Stimulated activated naive CD8-positive, alpha-beta T cell treated with anti-CD3 and anti-CD28 coated beads, Interleukin-15, amount 100 ng/mL, for 72 hours (primary cell): ENCODE measurements around the gene VWC2.
A peak's percentile ranks its signal among the peaks of the same experiment; 100 is the strongest.

ENCODE experiments used
- ATAC-seq: fragments of 150-1000 bp; cut with Tn5 transposase; 2 replicates; pipeline ENCODE4 v1.10.0; 2021; ENCODE audit warnings: mild to moderate bottlenecking, moderate library complexity
- DNase-seq, 2 donors: peaks; one replicate each; pipeline ENCODE4 v3.0.0; 2021 to 2022
- H3K27ac Mint-ChIP-seq, 2 donors: one replicate each; pipeline ENCODE4 v1.8.0; 2022; ENCODE audit warnings: mild to moderate bottlenecking in 2 of 2, mixed read lengths in 2 of 2, moderate library complexity in 2 of 2
- H3K27me3 Mint-ChIP-seq: one replicate; pipeline ENCODE4 v1.8.0; 2022; ENCODE audit warnings: mixed read lengths
- H3K4me1 Mint-ChIP-seq: one replicate; pipeline ENCODE4 v1.8.0; 2022; ENCODE audit warnings: mild to moderate bottlenecking, mixed read lengths
- H3K4me3 Mint-ChIP-seq, 2 donors: one replicate each; pipeline ENCODE4 v1.8.0; 2022; ENCODE audit warnings: mild to moderate bottlenecking in 2 of 2, mixed read lengths in 2 of 2, moderate library complexity in 1 of 2
- H3K9me3 Mint-ChIP-seq, 2 donors: one replicate each; pipeline ENCODE4 v1.8.0; 2022; ENCODE audit warnings: mixed read lengths in 2 of 2

The VWC2 gene

DNA sequence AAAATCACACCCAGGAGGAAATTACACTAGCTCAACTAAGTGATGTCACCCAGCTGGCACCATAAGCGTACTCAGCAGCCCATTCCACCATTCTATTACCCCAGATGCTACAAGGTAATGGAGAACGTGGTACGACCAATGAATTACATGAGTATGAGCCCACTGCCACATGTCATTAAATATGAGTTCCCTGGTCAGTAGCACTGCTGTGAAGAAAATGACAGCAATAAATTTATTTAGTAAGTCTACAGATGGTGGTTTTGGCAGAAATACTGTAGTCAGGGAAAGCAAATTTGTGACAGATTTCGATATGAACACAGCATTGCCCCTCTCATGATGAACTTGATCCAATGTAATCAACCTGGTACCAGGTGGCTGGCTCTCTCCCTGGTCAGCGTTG, 154.2 kb downstream of the VWC2 start:
- no peaks in the 10 kb centered on the region for H3K27me3 Mint-ChIP-seq
- ATAC-seq (no peak), DNase-seq (no peak)
- H3K4me1 Mint-ChIP-seq = no peaks in the 10 kb centered on the region
- peaks cover 7 to 25% of the 10 kb centered on the region in 2 donors for H3K9me3 Mint-ChIP-seq
- H3K4me3 Mint-ChIP-seq = no peak overlapping the region
- no peak overlapping the region for H3K27ac Mint-ChIP-seq

DNA sequence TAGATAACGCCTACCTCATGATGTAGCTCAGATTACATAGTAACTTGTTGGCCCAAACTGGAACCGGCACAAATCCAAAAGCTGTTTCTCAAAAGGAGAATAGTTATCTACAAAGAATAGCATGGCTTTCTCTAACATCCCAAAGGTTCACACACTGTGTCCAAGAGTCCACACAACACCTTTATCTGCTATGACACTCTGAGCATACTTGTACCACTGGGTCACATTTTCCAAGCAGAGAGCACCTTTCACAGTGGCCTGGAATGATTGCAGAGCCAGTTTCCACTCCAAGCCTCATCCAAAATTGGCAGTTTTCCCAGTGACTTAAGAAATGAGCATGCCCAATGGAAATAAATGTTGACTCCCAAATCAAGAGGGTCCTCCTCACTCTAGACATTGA, 155.3 kb downstream of the VWC2 start:
- H3K4me3 Mint-ChIP-seq = no peak overlapping the region
- ATAC-seq (no peak), DNase-seq (no peak)
- no peaks in the 10 kb centered on the region for H3K27me3 Mint-ChIP-seq
- no peaks in the 10 kb centered on the region for H3K4me1 Mint-ChIP-seq
- H3K27ac Mint-ChIP-seq = no peak overlapping the region
- peaks cover 7 to 30% of the 10 kb centered on the region in 2 donors for H3K9me3 Mint-ChIP-seq

DNA sequence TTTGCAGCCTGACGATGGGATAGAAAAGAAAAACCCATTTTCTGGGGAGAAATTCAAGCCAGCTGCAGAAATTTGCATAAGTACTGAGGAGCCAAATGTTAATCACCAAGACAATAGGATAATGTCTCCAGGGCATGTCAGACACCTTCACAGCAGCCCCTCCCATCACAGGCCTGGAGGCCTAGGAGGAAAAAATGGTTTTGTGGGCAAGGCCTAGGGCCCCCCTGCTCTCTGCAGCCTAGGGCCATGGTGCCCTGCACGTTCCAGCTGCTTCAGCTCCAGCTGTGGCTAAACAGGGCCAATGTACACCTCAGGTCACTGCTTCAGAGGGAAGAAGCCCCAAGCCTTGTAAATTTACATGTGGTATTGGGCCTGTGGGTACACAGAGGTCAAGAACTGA, 158.2 kb downstream of the VWC2 start:
- Mint-ChIP-seq H3K27me3 (no peaks in the 10 kb centered on the region), H3K4me3 (no peak overlapping the region), H3K4me1 (no peaks in the 10 kb centered on the region), H3K27ac (peak overlapping the region in 1 of 2 donors; percentile 35), H3K9me3 (peaks cover 7 to 30% of the 10 kb centered on the region in 2 donors)
- ATAC-seq (no peak), DNase-seq (no peak)

DNA sequence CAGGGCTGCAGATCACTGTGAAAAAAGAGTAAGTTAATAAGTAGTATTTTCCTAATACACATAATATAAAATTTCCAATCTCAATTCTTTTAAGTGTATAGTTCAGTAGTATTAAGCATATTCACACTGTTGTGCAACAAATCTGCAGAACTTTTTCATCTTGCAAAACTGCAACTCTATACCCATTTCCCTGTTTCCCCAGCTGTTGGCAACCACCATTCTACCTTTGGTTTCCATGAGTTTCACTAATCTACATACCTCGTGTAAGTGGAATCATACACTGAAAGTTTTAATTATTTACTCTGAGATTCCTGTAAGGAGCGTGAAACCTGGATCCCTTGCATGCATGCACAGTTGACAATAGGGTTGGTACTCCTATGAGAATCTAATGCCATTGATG, 164.2 kb downstream of the VWC2 start:
- no peak for DNase-seq
- Mint-ChIP-seq H3K9me3 (peaks cover 4 to 5% of the 10 kb centered on the region in 2 donors), H3K4me3 (no peak overlapping the region), H3K27ac (no peak overlapping the region), H3K4me1 (no peaks in the 10 kb centered on the region), H3K27me3 (no peaks in the 10 kb centered on the region)
- no peak for ATAC-seq
